Parathyroid adenoma (tissue), 2 donors: ENCODE measurements around the gene PPIH.

Experiments used
- H2AFZ ChIP-seq: fragments of 300-600 bp; sonication (generic); one replicate; pipeline ENCODE4 v1.7.0; 2017; ENCODE audit warnings: antibody characterized with exemption, mild to moderate bottlenecking
- H3K27ac ChIP-seq: fragments of 300-600 bp; sonication (generic); one replicate; pipeline ENCODE4 v1.7.0; 2017
- H3K27me3 ChIP-seq: fragments of 300-600 bp; sonication (generic); one replicate; pipeline ENCODE4 v1.7.0; 2017; ENCODE audit warnings: low read length; ENCODE audit not compliant: control insufficient read depth, insufficient read depth
- H3K36me3 ChIP-seq: fragments of 300-600 bp; sonication (generic); one replicate; pipeline ENCODE4 v1.7.0; 2017; ENCODE audit warnings: low read length; ENCODE audit not compliant: control insufficient read depth, insufficient read depth
- H3K4me1 ChIP-seq: fragments of 300-600 bp; sonication (generic); one replicate; pipeline ENCODE4 v1.7.0; 2017; ENCODE audit warnings: control low read depth
- H3K4me2 ChIP-seq: fragments of 300-600 bp; sonication (generic); one replicate; pipeline ENCODE4 v1.7.0; 2017; ENCODE audit warnings: low read length
- H3K4me3 ChIP-seq: fragments of 300-600 bp; sonication (generic); one replicate; pipeline ENCODE4 v1.7.0; 2017; ENCODE audit warnings: low read depth, low read length
- H3K79me2 ChIP-seq: fragments of 300-600 bp; sonication (generic); one replicate; pipeline ENCODE4 v1.7.0; 2017; ENCODE audit warnings: control low read depth
- H3K9ac ChIP-seq: fragments of 300-600 bp; sonication (generic); one replicate; pipeline ENCODE4 v1.7.0; 2017; ENCODE audit warnings: mild to moderate bottlenecking
- H3K9me3 ChIP-seq: fragments of 300-600 bp; sonication (generic); one replicate; pipeline ENCODE4 v1.7.0; 2017; ENCODE audit warnings: low read length; ENCODE audit not compliant: control insufficient read depth
- CTCF ChIP-seq: fragments of 300-600 bp; sonication (generic); IDR thresholded peaks from one replicate; pipeline ENCODE4 v1.7.0; 2017; ENCODE audit warnings: antibody characterized with exemption, mild to moderate bottlenecking
- donor health status: primary hyperparathyroidism.

PPIH gene

GRCh38 chr1:42676534-42677087 is 18.4 kb downstream of the PPIH start:
- H3K9ac ChIP-seq: no peak overlapping the region
- no peaks in the 10 kb centered on the region for H3K27me3 ChIP-seq
- H3K79me2 ChIP-seq: no peaks in the 10 kb centered on the region
- no peaks in the 10 kb centered on the region for H3K36me3 ChIP-seq
- no peaks in the 10 kb centered on the region for H3K4me1 ChIP-seq
- H3K4me3 ChIP-seq: no peak overlapping the region
- TF ChIP-seq CTCF: no peak
- no peaks in the 10 kb centered on the region for H3K9me3 ChIP-seq
- H2AFZ ChIP-seq: no peak overlapping the region
- no peak overlapping the region for H3K4me2 ChIP-seq
- no peak overlapping the region for H3K27ac ChIP-seq

GRCh38 chr1:42679364-42679983 is 21.3 kb downstream of the PPIH start:
- H3K9ac ChIP-seq: no peak overlapping the region
- no peak overlapping the region for H3K4me2 ChIP-seq
- H3K79me2 ChIP-seq: peaks cover 10% of the 10 kb centered on the region
- no peak for TF ChIP-seq CTCF
- no peaks in the 10 kb centered on the region for H3K36me3 ChIP-seq
- H3K4me1 ChIP-seq: peaks cover 4% of the 10 kb centered on the region
- H3K4me3 ChIP-seq: no peak overlapping the region
- no peak overlapping the region for H2AFZ ChIP-seq
- no peak overlapping the region for H3K27ac ChIP-seq
- H3K9me3 ChIP-seq: no peaks in the 10 kb centered on the region
- H3K27me3 ChIP-seq: no peaks in the 10 kb centered on the region

GRCh38 chr1:42680055-42680454 is 21.8 kb downstream of the PPIH start:
- Histone ChIP-seq H3K27me3 (no peaks in the 10 kb centered on the region), H3K27ac (no peak overlapping the region), H3K36me3 (no peaks in the 10 kb centered on the region), H3K4me3 (no peak overlapping the region), H2AFZ (no peak overlapping the region), H3K79me2 (peaks cover 16% of the 10 kb centered on the region), H3K9me3 (no peaks in the 10 kb centered on the region), H3K4me1 (peaks cover 8% of the 10 kb centered on the region), H3K4me2 (no peak overlapping the region), H3K9ac (no peak overlapping the region)
- TF ChIP-seq CTCF: no peak

GRCh38 chr1:42680921-42681683 is 22.9 kb downstream of the PPIH start:
- no peak overlapping the region for H3K9ac ChIP-seq
- H3K4me3 ChIP-seq: peak overlapping the region; percentile 71
- H3K79me2 ChIP-seq: peaks cover 23% of the 10 kb centered on the region
- H3K27me3 ChIP-seq: no peaks in the 10 kb centered on the region
- H3K36me3 ChIP-seq: no peaks in the 10 kb centered on the region
- H3K9me3 ChIP-seq: no peaks in the 10 kb centered on the region
- peak overlapping the region; percentile 84 for H2AFZ ChIP-seq
- peak overlapping the region; percentile 80 for H3K27ac ChIP-seq
- H3K4me1 ChIP-seq: peaks cover 8% of the 10 kb centered on the region
- TF ChIP-seq CTCF: no peak
- peak overlapping the region; percentile 61 for H3K4me2 ChIP-seq
